NOMO-1 (cell line): Measurements from ENCODE around the gene P2RX5.

ENCODE experiments used
- DNase-seq, 2 experiments: peaks; one replicate each; lab custom pipeline; 2025; ENCODE audit not compliant: unreplicated experiment in 2 of 2; lab: John Stamatoyannopoulos, UW

Gene P2RX5

DNA sequence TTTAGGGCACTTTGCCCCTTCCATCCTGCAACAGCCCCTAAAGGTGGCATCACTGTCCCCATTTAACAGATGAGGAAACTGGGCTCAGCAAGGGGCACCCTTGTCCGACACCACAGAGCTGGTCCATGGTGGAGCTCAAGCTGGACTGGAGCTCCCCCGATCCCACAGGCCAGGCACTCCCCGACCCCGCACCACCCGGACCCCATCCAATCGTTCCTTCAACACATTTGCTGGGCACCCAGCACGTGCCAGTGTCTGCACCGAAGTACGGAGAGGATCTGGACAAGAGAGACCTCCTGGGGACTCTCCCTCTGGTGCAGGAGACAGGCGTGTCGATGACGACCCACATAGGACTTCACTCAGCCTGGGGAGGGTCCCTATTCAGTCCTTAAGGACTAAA lies 13.9 kb downstream of the P2RX5 start:
- no peak for DNase-seq

DNA sequence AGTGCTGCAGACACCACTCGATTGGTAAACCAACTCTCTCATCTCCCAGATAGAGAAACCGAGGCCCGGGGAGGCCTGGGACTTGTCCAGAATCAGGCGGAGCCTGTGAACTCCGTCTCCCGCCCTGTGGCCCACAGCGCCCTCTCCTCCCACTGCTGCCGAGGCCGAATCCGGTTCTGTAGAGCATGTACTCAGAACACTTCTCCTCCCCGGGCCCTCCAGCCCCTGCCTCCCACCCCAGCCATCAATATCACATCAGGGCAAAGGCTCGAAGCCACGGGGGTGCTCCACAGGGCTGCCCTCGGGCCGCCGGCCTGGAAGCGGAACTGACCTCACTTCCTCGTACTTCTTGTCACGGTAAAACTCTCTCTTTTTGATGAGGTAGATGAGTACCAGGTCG lies 14.4 kb downstream of the P2RX5 start:
- no peak for DNase-seq

DNA sequence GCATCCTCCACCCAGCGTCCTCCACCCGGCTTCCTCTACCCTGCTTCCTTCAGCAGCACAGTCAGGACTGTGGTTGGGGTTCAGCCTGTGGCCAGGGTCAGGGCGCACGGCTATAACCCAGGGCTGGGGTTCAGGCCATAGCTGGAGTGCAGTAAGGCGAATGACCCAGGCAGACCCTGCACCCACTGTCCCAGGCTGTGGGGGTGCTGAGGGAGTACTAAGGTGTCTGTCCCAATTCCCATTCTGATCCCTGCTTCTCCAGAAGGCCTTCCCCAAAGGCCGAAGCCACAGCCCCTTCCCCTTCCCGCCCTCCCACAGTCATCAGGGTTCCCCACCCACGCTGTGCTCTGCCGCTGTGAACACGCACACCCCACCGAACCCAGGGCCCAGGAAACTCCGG lies 14.9 kb downstream of the P2RX5 start:
- no peak for DNase-seq

DNA sequence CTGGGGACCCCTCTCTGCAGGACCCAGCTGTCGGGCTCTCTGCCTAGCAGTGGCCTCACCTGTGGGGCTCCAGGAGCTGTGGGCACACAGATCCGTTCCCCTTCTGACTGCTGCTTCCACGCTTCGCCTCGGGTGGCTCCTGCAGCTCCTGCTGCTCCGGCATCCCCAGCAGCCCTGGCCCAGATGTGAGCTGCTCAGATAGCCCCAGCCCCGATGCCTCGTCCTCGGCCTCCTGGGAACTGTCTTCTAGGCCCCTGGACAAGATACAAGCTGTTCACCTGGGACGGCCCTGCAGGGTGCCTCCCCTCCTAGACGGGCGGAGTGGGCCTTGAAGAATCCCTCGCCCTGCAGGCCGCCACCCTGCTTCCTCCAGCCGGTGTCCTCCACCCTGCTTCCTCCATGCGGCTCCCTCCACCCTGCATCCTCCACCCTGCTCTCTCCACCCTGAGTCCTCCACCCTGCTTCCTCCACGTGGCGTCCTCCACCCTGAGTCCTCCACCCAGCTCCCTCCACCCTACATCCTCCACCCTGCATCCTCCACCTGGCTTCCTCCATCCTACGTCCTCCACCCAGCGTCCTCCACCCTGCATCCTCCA lies 16.3 kb downstream of the P2RX5 start:
- DNase-seq = no peak

DNA sequence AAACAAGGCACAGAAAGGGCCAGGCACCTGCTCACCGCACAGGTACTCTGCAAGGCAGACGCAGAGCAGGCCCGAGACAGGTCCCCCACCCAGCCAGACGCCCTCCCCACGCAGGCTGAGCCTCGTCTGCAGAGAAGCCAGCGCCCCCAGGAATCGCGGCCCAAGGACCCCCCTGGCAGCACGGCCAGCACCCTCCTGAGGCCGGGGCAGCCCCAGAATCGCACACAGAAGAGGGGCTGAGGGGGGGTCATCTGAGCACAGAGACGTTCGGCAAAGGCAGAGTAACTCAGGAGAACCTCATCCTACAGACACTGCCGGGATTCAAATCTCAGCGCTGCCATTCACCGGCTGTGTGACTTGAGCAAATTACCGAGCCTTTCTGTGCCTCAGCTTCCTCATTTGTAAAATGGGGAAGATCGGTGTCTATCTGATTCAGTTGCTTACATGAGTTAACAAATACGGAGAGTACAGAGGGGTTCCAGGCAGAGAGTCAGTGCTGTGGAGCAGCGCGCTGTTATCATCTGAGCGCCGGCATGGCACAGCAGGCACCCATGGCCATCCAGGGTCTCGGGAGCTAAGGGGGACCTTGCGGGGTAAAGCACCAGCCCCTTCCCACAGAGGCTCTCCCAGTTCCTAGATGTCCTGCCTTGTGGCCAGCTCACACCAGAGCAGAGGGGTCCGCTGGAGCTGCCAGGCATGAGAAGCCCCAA lies 17.0 kb downstream of the P2RX5 start:
- DNase-seq = peak in 1 of 2 experiments; percentile 12

DNA sequence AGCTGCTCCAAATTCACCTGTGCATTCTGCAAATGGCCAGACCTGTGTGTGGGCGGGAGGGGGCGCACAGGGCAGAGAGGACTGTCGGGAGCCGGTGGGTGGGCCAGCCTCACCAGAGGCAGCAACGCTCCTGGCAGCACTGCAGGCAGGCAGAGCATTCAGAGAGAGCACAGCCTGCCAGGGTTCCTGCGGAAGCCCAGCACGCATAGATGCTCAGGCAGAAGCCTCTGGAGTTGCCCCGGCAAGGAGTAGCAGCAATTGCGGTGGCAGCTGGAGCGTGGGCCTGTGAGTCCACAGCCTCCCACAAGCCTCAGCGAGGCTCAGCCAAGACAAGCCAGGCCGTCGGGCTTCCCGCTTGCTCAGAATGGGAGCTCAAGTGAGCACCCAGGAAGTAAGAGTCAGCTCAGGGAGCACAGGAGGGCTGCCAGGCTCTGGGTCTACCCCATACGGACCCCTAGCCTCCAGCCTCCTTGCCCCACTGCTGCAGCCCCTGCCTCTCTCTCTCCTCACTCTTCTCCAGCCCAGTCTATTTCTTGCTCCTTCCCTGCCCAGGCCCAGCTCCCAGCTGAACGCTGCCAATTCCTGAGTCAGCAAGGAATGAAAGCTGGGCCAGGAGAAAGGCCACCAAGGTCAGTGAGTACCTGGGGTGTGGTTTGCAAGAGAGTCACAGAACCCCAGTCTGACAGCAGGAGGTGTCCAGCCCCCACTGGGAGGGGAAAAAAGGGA lies 17.7 kb downstream of the P2RX5 start:
- no peak for DNase-seq

DNA sequence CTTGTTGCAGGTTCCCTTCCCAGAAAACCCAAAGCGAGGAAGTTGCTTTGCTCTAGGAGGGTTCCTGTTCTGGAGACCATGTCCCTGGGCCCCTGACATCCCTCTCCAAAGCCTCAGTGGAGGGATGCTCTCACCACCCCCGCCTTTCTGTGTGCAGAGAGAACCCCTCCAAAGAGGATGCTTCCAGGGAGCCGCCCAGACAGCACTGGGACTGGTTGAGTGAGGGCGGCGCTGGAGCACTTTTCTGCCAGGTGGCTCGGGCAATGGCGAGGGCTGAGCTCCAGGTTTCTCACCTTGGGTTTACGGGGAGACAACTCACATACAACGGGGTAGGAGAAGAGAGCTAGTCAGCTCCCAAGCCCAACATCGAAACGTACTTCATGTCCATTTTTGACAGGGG lies 20.1 kb downstream of the P2RX5 start:
- no peak for DNase-seq

DNA sequence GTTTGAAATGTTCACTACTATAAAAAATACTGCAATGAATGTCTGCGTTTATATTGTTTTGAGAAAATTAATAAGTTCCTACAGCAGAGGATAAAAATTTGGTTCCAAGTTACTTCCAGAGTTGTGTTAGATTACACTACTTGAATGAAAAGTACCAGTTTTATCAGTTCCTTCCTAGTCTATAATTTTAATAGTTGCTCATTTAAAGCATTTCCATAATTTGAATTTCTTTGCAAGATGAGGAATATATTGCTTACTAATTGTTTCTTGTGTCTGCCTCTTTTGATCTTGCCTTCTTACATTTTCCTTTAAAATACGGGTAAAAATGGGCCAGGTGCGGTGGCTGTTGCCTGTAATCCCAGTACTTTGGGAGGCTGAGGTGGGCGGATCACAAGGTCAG lies 23.4 kb downstream of the P2RX5 start:
- no peak for DNase-seq

DNA sequence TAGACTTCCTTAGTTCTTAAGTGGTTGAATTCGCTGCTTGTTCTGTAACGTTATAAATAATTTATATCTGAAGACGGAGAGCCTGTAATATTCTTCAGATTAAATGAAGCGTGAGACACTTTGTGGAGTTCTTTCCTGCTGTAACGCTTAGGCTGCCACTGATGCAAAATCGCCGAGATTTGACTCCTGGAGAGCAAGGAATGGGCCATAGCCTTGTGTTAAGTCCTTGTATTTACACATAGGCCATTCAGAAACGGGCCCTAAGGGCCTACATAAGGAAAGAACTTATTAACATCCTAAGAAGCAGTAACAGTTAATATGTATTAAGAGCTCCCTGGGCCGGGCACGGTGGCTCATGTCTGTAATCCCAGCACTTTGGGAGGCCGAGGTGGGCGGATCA lies 26.4 kb downstream of the P2RX5 start:
- DNase-seq = no peak

DNA sequence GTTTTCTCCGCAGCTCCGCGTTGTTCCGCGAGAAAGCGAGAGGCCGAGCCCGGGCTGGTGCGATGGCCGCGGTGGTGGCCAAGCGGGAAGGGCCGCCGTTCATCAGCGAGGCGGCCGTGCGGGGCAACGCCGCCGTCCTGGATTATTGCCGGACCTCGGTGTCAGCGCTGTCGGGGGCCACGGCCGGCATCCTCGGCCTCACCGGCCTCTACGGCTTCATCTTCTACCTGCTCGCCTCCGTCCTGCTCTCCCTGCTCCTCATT lies 26.9 kb downstream of the P2RX5 start:
- DNase-seq = no peak

DNA sequence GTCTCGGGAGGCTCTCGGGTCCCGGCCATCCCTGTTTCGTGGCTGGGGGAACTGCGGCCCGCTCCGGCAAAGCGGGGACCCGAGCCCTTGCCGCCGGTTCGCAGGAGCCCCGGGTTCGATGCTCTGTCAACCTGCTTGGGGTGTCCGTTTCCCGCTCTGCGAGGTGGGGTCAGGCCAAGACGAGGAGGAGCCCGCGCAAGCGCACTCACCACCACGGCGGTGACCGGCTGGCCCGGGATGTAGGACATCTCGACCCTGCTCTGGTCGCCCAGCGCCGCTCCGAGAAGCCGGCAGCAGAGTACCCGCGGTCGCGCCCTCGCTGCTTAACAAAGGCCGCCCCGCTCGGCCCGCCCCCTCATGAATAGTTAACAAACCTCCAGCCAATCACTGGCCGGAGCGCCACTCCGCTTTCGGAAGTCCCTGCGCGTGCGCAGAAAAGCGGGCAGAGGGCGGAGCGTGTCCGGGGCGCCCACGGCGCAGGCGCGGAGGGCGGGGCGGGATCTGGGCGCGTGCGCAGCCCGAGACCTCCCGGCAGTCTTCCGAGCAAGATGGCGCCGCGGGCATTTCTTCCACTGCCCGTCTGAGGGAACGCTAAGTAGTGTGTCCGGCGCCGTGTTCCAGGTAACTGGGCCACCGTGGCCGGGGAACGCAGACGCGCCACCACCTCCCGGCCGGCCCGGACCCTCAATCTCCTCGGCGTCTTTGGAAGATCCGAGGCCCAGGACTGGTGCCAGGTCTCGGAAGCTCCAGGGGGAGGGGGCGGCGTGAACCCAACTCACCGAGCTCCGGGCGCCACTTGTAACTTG lies 27.5 kb downstream of the P2RX5 start, which contains the start of the genes EMC6 and TAX1BP3:
EMC6 (plus strand) TSS at position 534 of the 806 bp plus-strand sequence. CDS start 335 bp downstream, outside the sequence.
TAX1BP3 (minus strand) TSS at position 300 of the 806 bp plus-strand sequence; CDS start at position 248, 52 bp downstream.
- peak; percentile 96 to 97 for DNase-seq

DNA sequence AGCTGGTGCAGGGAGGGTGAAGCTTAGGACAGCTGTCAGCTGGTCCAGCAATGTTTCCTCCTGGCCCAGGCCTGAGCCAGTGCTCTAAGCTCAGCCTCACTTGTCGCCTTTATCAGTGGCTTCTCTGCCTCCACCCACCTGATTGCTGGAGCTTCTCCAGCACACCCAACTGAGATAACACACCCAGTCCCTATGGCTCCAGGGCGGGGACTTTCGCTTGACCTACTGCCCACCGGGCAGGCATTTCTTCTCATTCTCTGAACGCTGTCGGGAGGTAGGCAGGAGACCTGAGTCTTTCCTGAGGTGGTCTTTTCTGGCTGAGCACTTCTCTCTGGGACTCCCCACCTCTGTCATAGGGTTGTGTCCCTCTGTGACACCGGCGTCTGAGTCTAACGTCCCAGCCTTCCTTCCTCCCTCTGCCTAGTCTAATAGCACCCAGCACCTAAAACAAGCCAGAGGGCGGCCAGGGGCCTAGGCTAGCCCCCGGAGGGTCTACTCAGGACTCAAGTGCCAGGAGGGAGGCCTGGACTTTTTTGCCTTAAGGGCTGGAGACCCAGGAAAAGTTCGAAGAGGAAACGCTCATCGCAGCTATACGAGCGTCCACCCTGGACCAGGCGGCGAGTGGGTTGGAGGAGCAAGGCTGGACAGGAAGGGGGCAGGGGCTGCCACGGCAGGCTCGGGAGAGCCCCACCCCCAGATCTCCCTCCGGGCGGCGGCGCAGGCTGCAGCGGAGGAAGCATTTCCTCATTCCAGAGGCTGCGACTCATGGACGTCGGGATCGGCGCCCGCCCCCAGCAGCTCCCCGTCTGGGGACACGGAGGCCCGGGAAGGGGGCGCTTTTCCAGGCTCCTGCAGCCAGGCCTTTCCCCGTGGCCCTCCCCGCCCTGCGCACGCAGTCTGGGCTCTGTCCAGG lies 28.3 kb downstream of the P2RX5 start:
- no peak for DNase-seq

DNA sequence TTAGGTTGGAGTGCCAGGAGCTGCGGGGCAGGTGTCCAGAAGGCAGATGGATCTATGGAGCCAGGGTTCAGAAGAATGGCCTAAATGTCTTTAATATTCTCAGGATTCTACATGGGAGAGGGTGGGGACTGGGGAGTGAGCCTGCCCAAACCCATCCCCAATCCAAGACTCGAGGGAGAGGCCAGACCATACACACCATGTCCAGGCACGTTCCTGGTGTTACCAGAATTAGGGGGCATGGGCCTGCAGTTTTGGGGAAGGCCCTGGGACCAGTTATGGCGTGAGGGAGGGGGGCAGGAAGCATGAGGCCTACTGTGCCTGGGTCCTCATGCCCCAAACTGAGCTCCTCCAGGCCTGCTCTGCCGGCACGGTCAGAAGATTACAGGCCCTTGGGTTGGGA lies 29.4 kb downstream of the P2RX5 start:
- no peak for DNase-seq

DNA sequence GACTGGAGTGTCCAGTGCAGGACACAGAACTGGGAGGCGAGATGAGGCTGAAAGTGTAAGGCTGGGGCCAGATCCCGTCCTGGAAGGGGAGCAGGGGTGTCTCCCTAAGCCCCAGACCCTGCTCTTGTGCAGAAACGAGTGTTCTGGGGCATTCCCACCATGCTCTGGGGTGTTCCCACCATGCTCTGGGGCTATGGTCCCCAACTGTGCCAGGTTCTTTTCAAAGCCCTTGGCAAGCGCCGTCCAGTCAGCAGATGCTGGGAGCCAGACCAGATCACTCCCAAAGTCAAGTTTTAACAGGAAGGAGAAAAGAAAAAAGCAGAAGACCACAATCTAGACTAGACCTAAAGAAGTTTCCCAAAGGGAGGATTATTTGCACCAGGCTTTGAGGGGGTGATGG lies 30.1 kb downstream of the P2RX5 start:
- no peak for DNase-seq

DNA sequence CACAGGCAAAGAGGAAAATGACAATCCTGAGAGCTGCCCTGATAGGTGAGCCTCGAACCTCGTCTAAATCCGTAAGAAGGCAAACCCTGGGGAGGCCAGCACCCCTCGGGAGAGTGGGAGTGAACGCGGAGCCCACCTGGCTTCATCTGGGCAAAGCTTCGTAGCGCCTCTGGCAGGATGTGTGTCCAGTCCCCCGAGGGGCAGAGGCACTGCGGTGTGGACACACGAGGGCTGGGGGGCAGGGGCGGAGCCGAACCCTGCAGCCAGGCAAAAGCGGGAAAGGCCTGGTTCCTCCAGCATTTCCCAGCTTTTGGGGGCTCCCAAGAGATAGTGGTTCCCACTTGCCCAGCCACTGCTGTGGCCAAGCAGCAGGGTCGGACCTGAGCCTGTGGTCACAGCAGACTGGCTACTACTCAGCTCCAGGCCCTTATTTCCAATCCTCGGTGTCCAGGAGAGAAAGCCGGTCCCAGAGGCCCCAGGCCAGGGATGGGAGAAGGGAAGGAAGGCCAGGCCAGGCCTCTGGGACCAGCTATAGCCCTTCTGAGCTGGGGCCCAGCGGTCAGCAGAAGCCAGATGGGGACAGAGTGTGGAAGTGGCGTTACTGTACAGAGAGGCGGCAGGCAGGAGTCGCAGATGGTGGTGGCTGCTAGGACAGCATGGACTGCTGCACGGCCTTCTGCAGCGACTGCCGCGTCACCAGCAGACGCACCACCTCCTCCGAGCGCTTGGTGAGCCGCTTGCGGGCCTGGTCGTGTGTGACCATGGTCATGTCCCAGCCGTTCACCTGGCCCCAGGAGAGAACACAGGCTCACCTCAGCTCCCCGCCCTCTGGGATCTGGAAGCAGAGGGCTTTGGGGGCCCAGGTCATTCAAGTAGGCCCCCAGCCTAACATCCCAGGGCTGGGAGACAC lies 32.6 kb downstream of the P2RX5 start:
- DNase-seq = no peak

DNA sequence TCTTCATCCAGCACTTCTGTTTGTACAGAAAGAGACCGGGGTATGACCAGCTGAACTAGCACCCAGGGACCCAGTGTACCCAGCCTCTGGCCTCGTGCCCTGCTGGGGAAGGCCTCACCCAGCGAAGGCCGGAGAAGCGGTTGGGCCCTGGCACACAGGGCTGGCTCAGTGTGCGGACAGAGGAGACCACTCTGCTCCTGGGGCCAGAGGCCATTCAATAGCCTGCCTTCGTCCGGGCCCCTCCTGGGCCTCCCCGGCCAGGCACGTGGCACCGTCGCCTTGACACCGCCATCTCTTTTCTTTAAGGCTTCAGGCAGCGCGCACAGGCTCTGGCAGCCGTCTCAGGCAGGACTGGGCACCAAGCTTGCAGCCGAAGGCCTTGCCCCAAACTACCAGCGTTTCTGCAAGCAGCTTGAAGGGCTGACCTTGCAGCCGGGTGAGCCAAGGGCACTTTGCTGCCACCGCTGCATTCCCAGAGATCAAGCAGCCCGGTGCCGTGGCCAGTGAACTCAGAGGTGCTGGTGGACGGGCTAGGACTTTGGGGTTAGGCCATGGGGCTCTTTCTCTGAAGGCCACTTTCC lies 35.6 kb downstream of the P2RX5 start:
- DNase-seq = no peak

DNA sequence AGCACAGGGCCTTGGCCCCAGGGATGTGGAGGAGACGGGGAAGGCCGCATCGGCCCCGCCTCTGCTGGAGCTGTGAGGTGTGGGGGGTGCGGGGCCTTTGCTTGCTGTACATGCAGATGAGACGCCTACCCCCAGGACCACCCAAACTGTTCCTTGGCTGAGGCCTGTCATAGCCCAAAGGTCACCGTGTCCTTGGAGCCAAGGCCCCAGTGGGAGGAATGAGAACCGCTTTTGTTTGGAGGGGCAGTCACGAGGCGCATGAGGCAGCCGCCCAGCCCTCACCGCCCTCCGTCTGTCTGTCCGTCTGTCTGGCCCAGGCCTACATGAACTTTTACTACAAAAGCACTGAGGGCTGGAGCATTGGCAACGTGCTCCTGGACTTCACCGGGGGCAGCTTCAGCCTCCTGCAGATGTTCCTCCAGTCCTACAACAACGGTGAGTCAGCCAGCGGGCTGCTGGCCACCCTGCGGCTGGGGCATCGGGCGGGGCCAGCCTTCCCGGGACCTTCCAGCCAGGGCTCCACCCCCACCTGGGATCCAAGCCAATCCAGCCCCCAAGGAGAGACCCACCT lies 36.3 kb downstream of the P2RX5 start:
- DNase-seq = no peak

DNA sequence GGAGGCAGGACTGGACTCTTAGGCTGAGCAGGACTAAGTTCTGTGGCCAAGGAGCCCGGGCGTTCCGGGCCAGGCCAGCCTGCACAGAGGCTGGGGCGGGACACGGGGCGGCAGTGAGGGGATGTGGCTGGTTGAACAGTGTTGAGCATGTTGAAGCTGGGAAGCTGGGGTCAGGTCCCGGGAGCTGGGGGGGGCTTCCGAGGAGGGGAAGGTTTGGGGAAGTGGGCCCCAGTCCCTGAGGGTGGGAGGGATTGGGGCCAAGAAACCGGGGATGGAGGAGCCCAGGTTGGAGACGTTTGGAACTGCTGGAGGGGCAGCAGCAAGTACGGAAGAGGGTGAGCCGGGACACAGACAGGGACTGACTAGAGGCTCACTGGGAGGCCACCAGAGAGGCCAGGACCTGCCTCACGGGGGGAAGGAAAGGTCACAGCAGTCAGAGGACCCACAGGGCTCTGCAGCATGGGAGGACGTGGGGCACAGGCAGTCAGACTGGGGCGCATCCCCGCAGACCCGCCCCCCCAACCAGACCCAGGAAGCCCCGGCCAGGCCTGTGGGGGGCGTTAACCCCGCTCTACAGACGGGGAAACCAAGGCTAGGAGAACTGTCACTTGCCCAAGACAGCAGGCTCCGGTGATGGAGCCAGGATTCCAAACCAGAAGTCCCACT lies 37.0 kb downstream of the P2RX5 start:
- DNase-seq = no peak
